Measurements from ENCODE around the gene CCDC186. TPM values are rescaled to one million over a fixed set of nuclear protein-coding genes. Genes with fewer than 3 reads are reported as not detected.

The CCDC186 gene
- total RNA-seq, 1 experiment from 2014 or later, result 9.1 TPM

Other genes with a start within 250 kb of the CCDC186 start
- 0.12 and 0.52 TPM in 2 replicates for gene ADRB1, start 130.3 kb downstream of the CCDC186 start, total RNA-seq (2014; rRNA removed; shearing (Covaris generic))
- gene TDRD1, start 5.2 kb upstream of the CCDC186 start, total RNA-seq (2014; rRNA removed; shearing (Covaris generic)), result not detected in 2 replicates
- gene VWA2, start 65.1 kb upstream of the CCDC186 start, total RNA-seq (2014; rRNA removed; shearing (Covaris generic)), result not detected in 2 replicates
- 0.44 and 1.7 TPM in 2 replicates for gene AFAP1L2, start 230.3 kb upstream of the CCDC186 start, total RNA-seq (2014; rRNA removed; shearing (Covaris generic))